Stimulated activated CD8-positive, alpha-beta memory T cell treated with anti-CD3 and anti-CD28 coated beads, Interleukin-12 subunit alpha, Interleukin-12 subunit beta, amount 100 ng/mL, for 4 hours (primary cell): Measurements from ENCODE around the gene ACSBG1.

Source experiments
- DNase-seq: peaks from one replicate; pipeline ENCODE4 v3.0.0-alpha.2; 2020; ENCODE audit warnings: low read depth

ACSBG1 gene

DNA sequence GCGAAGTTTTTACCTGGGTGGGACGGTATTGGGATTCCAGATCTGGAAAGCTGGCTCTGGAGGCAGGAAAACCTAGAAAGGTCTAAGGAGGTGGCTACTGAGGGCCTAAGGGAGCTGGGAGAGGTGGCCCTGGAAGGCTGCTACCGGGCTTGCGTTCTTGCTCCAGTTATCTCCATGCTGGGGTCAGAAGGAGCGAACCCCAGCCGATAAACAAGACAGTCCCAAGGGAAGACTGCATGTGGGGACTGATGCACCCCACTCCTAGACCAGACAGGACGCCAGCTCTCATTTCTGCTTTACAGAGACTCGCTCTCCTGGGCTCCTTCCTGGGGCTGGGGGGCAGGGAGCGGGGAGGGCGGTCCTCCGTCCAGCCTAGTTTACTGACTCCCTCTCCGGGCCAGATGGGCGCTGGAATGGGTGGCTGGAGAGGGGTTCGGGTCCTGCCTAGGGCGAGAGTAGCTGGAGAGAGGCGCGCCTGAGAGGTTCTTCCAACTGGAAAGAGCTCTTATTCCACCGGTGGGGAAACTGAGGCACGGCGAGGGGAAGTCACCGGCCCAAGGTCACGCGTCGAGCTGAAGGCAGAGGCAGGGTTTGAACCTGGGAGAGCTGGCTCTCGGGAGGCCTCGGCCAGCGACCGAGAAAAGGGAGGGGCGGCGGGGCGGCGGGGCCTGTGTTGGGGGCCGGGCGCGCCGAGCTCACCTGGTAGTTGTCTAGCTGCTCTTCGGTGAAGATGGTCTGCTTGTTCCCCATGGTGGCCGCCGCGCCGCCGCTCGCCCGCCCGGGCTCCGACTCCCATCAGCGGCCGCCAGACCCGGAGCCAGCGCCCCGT lies 103.7 kb downstream of the ACSBG1 start:
- DNase-seq, result no peak

DNA sequence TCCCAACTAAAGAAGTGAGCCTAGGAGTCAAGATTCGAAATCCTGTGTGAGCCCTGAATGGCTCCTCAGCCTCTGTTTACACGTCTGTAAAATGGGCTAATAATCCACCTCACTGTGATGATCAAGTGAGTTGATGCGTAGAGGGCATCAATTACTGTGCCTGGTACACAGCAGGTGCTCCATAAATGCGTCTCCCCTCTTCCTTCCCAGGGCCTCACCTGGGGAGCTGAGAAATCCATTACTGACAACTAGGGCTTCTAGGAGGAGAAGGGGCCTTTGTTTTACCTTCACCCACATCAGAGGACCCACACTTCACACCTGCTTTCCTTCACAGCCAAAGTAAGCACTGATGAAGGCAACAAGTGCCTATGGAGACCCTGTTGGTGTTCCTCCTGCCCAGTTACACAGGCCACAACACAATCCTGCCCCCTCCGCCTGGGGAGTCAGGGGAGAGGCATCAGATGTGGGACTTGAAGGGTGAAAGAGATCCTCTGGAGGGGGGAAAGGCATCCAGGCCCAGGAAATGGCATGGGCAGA lies 104.5 kb downstream of the ACSBG1 start:
- DNase-seq, result no peak

DNA sequence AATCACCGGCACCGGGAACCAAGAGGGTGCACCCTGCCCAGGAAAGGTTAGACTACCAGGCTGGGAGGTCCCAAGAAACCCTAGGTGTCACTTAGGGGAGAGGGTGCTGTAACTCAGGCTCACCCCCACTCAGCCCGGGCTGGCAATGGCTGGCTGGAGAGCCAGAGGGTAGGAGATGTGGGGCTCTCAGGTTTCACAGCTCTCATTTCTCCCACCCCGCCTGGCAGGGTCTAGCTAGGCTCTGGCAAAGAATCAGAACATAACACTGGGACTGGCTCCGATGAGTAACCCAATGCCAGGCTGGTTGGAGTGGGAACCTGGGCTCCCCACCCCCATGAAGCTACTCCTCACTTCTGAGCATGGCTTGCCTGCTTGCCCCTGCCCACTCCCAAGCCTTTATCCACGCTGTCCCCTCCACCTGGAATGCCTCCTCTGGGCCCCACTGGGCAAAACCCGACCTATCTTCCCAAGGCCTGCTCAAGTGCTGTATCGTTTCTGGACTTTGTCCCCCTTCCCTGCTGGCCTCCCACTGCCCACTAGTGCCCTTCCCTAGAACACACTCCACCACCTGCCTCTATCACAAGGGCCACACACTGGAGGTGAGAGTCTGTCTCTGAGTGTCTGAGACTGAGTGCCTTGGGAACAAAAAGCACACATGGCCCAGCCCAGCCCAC lies 105.2 kb downstream of the ACSBG1 start:
- no peak for DNase-seq

DNA sequence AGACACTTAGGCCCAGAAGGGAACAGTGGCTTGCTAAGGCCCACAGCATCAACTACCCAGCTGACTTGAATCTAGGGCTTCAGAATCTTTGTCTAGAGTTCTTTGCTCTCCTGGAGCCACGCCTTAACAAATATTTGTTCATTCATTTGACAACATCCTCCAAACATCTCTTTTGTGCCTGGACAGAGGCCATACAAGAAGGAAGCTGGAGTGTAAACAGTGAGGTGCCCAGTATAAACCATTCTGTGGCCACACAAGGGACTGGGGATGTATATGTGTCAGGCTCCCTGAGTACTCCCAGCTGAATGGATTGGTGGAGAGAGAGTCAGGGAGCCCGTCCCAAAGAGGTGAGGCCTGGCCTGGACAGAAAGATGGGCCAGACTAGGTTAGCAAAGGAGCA lies 106.5 kb downstream of the ACSBG1 start:
- DNase-seq, result no peak

DNA sequence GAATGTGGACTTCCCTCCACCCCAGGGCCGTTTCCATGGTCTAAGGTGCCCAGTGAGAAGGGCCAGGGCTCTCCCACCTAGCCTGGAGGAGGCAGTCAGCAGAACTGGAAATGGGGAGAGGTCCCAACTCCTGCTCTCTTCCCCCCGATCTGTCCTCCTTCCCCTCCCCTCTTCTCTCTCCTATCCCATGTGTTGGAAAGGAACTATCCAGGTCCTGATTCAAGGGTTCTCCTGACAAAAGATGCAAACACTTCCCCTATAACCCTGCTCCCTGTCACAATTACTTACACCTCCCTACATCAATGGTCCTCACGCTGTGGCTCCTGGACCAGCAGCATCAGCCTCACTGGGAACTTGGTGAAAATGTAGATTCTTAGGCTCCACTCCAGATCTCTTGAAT lies 109.1 kb downstream of the ACSBG1 start:
- no peak for DNase-seq

DNA sequence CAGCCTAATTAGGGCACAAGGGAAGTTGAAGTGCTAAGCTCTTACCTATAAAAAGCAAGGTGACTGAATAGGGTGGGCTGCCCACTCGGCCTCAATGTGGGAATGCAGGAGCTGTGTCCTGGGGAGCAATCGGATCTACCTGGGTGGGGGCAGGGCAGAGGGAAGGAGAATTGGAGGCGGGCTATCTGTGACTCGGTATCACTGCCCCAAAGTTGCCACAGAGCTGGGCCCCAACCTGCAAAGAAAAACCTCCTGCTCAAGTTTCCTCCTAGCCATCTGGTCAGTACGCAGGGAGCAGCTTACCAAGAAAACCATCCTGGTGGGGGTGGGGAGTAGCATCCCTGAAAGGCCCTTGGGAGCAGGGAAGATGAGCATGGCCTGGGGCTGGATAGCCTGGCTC lies 113.8 kb downstream of the ACSBG1 start:
- no peak for DNase-seq
